Measurements from ENCODE around the gene OR2C1.

- TF ChIP-seq ZFP30 (CRISPR knock-in tag; IDR thresholded peaks at IDR 0.05) (no peak), ZNF70 (CRISPR knock-in tag; IDR thresholded peaks at IDR 0.05) (no peak), PATZ1 (CRISPR knock-in tag; IDR thresholded peaks at IDR 0.05; ENCODE audit: borderline replicate concordance) (no peak)
Observed at GRCh38 chr16:3364774-3365427, 9.2 kb downstream of the OR2C1 start.

All from SK-N-SH treated with all-trans-retinoic acid at 6 μM for 48 hours (cell line).